Naive thymus-derived CD4-positive, alpha-beta T cell (primary cell): ENCODE measurements around the gene TBX21. TPM values are rescaled to one million over a fixed set of nuclear protein-coding genes. Genes with fewer than 3 reads are reported as not detected.
A peak's percentile ranks its signal among the peaks of the same experiment; 100 is the strongest.

Experiments
- ATAC-seq: fragments of 150-1000 bp; cut with Tn5 transposase; 2 replicates; pipeline ENCODE4 v1.10.0; 2021; ENCODE audit warnings: mild to moderate bottlenecking, moderate library complexity
- CTCF ChIA-PET: fragments of 350-600 bp; sonication (Branson Sonifier 250); formaldehyde crosslinking; loops from one replicate; lab custom pipeline; 2021; ENCODE audit warnings: antibody characterized with exemption; lab: Charles Lee
- POLR2A ChIA-PET: fragments of 350-600 bp; sonication (Branson Sonifier 250); formaldehyde crosslinking; loops from one replicate; lab custom pipeline; 2021; ENCODE audit warnings: antibody characterized with exemption, inconsistent platforms; lab: Charles Lee
- DNase-seq, 9 donors: peaks; one replicate each; pipeline versions ENCODE4 v3.0.0 to v3.0.0-alpha.2; 2020 to 2022; ENCODE audit warnings: mixed read lengths in 1 of 9
- H3K27ac ChIP-seq: one replicate; pipeline ENCODE4 v1.7.0; 2013; ENCODE audit warnings: mild to moderate bottlenecking, low read depth, low read length, moderate library complexity
- H3K27me3 ChIP-seq, 2 donors: one replicate each; pipeline ENCODE4 v1.7.0; 2013; ENCODE audit warnings: low read length in 2 of 2, mild to moderate bottlenecking in 2 of 2, moderate library complexity in 2 of 2; ENCODE audit not compliant: control insufficient read depth in 2 of 2, insufficient read depth in 2 of 2
- H3K36me3 ChIP-seq, 3 experiments: 1 replicate in 2 of 3; 2 replicates in 1 of 3; pipeline ENCODE4 v1.7.0; 2013; ENCODE audit warnings: low read length in 3 of 3, mild to moderate bottlenecking in 3 of 3, moderate library complexity in 1 of 3; ENCODE audit not compliant: insufficient read depth in 3 of 3, control insufficient read depth in 2 of 3
- H3K4me1 ChIP-seq, 2 donors: one replicate each; pipeline ENCODE4 v1.7.0; 2013; ENCODE audit warnings: low read length in 2 of 2, mild to moderate bottlenecking in 2 of 2, moderate library complexity in 1 of 2; ENCODE audit not compliant: control insufficient read depth in 2 of 2, insufficient read depth in 2 of 2
- H3K4me3 ChIP-seq: 2 replicates; pipeline ENCODE4 v1.7.0; 2013; ENCODE audit warnings: mild to moderate bottlenecking, low read length
- H3K9me3 ChIP-seq, 3 experiments: 1 replicate in 2 of 3; 2 replicates in 1 of 3; pipeline ENCODE4 v1.7.0; 2013; ENCODE audit warnings: low read length in 3 of 3; ENCODE audit not compliant: control insufficient read depth in 2 of 3
- H3K27ac Mint-ChIP-seq, 9 donors: one replicate each; pipeline ENCODE4 v1.8.0; 2020 to 2022; ENCODE audit warnings: mixed read lengths in 9 of 9, mild to moderate bottlenecking in 8 of 9, moderate library complexity in 5 of 9, inconsistent platforms in 2 of 9
- H3K27me3 Mint-ChIP-seq, 5 donors: one replicate each; pipeline ENCODE4 v1.8.0; 2021 to 2022; ENCODE audit warnings: mixed read lengths in 5 of 5, mild to moderate bottlenecking in 1 of 5
- H3K36me3 Mint-ChIP-seq, 5 donors: one replicate each; pipeline ENCODE4 v1.8.0; 2020 to 2022; ENCODE audit warnings: mixed read lengths in 5 of 5, mild to moderate bottlenecking in 3 of 5, inconsistent platforms in 1 of 5
- H3K4me1 Mint-ChIP-seq, 7 donors: one replicate each; pipeline ENCODE4 v1.8.0; 2020 to 2022; ENCODE audit warnings: mixed read lengths in 7 of 7, mild to moderate bottlenecking in 3 of 7, inconsistent platforms in 1 of 7
- H3K4me3 Mint-ChIP-seq, 10 donors: one replicate each; pipeline ENCODE4 v1.8.0; 2020 to 2022; ENCODE audit warnings: mild to moderate bottlenecking in 10 of 10, mixed read lengths in 10 of 10, moderate library complexity in 6 of 10, inconsistent platforms in 2 of 10
- H3K9me3 Mint-ChIP-seq, 11 donors: one replicate each; pipeline ENCODE4 v1.8.0; 2020 to 2022; ENCODE audit warnings: mixed read lengths in 11 of 11, mild to moderate bottlenecking in 4 of 11, inconsistent platforms in 1 of 11, moderate library complexity in 1 of 11
- intact Hi-C, 2 donors: fragments of 100-400 bp; cut with micrococcal nuclease; formaldehyde crosslinking; loops; one replicate each; pipeline ENCODE4 v1.15.1; 2023
- polyA plus RNA-seq, 2 donors: library from polyadenylated mRNA; unstranded; fragments of 300-500 nt; fragmentation: Illumina TruSeq; gene quantifications; one replicate each; pipeline ENCODE4 v1.2.3, GENCODE V29; 2021
- total RNA-seq, 6 experiments: library from RNA in 5 of 6; stranded (reverse) in 5 of 6; gene quantifications; 1 replicate in 5 of 6; 2 replicates in 1 of 6; pipeline ENCODE4 v1.2.3 and lab custom pipeline; 2021 to 2026

Gene TBX21
- total and polyA plus RNA-seq, 7 experiments from 2014 or later = 0.13 to 38.6 (median 1.5) TPM

- peak overlapping the region in 1 of 9 donors; percentile 43 for H3K27ac Mint-ChIP-seq
- no peaks in the 10 kb centered on the region for H3K9me3 Mint-ChIP-seq
- H3K4me3 Mint-ChIP-seq = peak overlapping the region in 2 of 10 donors; percentile 8 to 37
- H3K4me1 ChIP-seq = peaks cover 3 to 39% of the 10 kb centered on the region in 2 donors
- H3K36me3 Mint-ChIP-seq = no peaks in the 10 kb centered on the region
- POLR2A ChIA-PET = interaction anchor here (0.6 to 1.2 kb wide), 3 partner anchors 22 to 27 kb away, joined by 3 to 4 read pairs (median 3); no protein-coding TSS in a partner anchor
- intact Hi-C loops = no loop called here
- no peaks in the 10 kb centered on the region for H3K36me3 ChIP-seq
- DNase-seq = no peak
- H3K27me3 ChIP-seq = no peaks in the 10 kb centered on the region
- H3K4me3 ChIP-seq = no peak overlapping the region
- peaks cover 0 to 14% (median 4%) of the 10 kb centered on the region in 5 donors for H3K27me3 Mint-ChIP-seq
- peaks cover 10 to 68% (median 16%) of the 10 kb centered on the region in 7 donors for H3K4me1 Mint-ChIP-seq
- CTCF ChIA-PET = no interaction called here
- H3K27ac ChIP-seq = no peak overlapping the region
- no peak for ATAC-seq
- H3K9me3 ChIP-seq = no peaks in the 10 kb centered on the region
These were observed 6.0 kb upstream of the TBX21 start for GRCh38 chr17:47726796-47727703.

GRCh38 chr17:47727704-47728036, 5.4 kb upstream of the TBX21 start:
- Histone ChIP-seq H3K36me3 (no peaks in the 10 kb centered on the region), H3K27ac (no peak overlapping the region), H3K9me3 (no peaks in the 10 kb centered on the region), H3K27me3 (no peaks in the 10 kb centered on the region), H3K4me1 (peaks cover 8 to 40% of the 10 kb centered on the region in 2 donors), H3K4me3 (no peak overlapping the region)
- Mint-ChIP-seq H3K27me3 (peaks cover 0 to 14% (median 4%) of the 10 kb centered on the region in 5 donors), H3K9me3 (no peaks in the 10 kb centered on the region), H3K36me3 (no peaks in the 10 kb centered on the region), H3K4me3 (no peak overlapping the region), H3K4me1 (peaks cover 16 to 70% (median 21%) of the 10 kb centered on the region in 7 donors), H3K27ac (no peak overlapping the region)
- ChIA-PET POLR2A (interaction anchor here (0.8 kb wide), 1 partner anchor 27 kb away, joined by 4 read pairs; no protein-coding TSS in a partner anchor), CTCF (no interaction called here)
- ATAC-seq (no peak), DNase-seq (no peak)
- intact Hi-C loops = no loop called here

DNA sequence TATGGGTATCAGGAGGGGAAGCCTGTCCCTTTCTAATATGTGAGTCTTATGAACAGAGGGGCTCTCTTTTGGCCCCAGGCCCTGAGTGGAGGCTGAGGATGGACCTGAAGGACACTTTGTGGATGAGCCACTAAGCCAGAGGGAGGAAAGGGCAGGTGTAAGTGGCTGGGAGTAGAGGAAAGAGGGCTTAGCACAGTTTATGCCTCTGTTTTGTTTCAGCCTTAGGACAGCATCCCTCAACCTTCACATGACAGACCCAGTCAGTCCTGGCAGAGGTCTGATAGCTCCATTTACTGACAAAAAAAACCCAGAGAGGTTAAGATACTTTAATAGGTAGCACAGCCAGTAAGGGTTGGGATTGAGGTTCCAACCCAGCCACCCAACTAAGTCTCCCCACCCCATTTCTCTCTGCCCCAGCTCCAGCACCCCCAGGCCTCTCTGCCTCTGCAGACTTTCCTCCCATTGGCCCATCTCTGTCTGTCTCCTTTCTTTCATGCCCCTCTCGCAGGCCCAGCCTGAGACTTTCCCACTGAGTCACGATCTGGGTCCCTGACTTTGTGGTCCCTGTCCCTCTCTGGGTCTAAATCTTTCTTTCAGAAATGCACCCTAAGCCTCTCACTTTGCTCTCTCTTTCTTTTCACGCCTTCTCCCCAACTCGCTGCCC, 4.7 kb upstream of the TBX21 start:
- intact Hi-C loops = no loop called here
- Mint-ChIP-seq H3K36me3 (no peaks in the 10 kb centered on the region), H3K4me1 (peaks cover 18 to 73% (median 25%) of the 10 kb centered on the region in 7 donors), H3K27ac (peak overlapping the region in 1 of 9 donors; percentile 65), H3K9me3 (no peaks in the 10 kb centered on the region), H3K27me3 (peaks cover 0 to 14% (median 4%) of the 10 kb centered on the region in 5 donors), H3K4me3 (no peak overlapping the region)
- no peak overlapping the region for H3K4me3 ChIP-seq
- H3K9me3 ChIP-seq = no peaks in the 10 kb centered on the region
- no peaks in the 10 kb centered on the region for H3K27me3 ChIP-seq
- H3K4me1 ChIP-seq = peaks cover 12 to 42% of the 10 kb centered on the region in 2 donors
- ChIA-PET CTCF (interaction anchor here (0.6 kb wide), 1 partner anchor 28 kb away, joined by 5 read pairs; no protein-coding TSS in a partner anchor), POLR2A (interaction anchor here (0.8 kb wide), 1 partner anchor 27 kb away, joined by 4 read pairs; no protein-coding TSS in a partner anchor)
- no peak for ATAC-seq
- DNase-seq = no peak
- H3K36me3 ChIP-seq = no peaks in the 10 kb centered on the region
- no peak overlapping the region for H3K27ac ChIP-seq

DNA sequence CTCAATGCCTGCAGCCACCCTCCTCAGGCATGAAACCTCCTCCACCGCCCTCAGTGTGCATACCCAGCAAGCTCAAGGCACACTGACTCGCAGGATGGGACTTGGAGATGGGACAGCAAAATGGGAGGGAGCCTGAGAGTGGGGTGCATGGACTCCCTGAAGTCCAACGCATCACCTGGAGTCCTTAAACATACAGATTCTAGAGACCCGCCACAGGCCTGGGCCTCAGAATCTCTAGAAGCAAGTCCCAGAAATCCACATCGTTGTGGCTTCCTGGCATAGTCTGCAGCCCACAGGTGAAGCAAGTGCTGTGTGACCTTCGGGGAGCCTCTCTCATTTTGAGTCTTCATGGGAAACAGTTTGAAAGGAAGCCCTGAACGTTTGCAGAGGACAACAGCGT, 3.6 kb upstream of the TBX21 start:
- peaks cover 0 to 21% (median 7%) of the 10 kb centered on the region in 5 donors for H3K27me3 Mint-ChIP-seq
- peaks cover 17 to 42% of the 10 kb centered on the region in 2 donors for H3K4me1 ChIP-seq
- no peak overlapping the region for H3K4me3 ChIP-seq
- CTCF ChIA-PET = no interaction called here
- ATAC-seq (no peak), DNase-seq (no peak)
- intact Hi-C loops = no loop called here
- POLR2A ChIA-PET = no interaction called here
- peaks cover 18 to 76% (median 32%) of the 10 kb centered on the region in 7 donors for H3K4me1 Mint-ChIP-seq
- H3K4me3 Mint-ChIP-seq = no peak overlapping the region
- no peak overlapping the region for H3K27ac ChIP-seq
- no peaks in the 10 kb centered on the region for H3K36me3 ChIP-seq
- H3K9me3 ChIP-seq = no peaks in the 10 kb centered on the region
- H3K36me3 Mint-ChIP-seq = no peaks in the 10 kb centered on the region
- H3K9me3 Mint-ChIP-seq = no peaks in the 10 kb centered on the region
- no peaks in the 10 kb centered on the region for H3K27me3 ChIP-seq
- H3K27ac Mint-ChIP-seq = peak overlapping the region in 1 of 9 donors; percentile 50

DNA sequence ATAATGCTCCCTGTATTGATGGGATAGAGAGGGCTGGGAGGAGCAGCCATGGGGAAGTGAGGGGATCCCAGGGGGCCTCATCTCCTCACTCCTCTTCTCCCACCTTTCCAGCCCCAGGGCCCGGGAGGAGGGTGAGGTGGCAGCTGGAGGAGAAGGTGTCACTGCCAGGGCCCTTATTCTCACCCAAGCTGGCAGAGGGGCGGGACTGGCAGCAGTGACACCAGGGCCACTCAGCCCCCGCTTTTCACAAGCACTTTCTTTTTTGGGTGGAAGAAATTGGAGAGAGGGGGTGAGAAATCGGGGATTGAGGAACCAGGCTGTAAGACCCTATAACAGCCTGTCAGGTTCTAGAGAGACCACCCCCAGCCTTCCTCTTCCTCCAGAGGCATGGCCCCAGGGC, 2.4 kb upstream of the TBX21 start:
- H3K4me1 ChIP-seq = peaks cover 17 to 42% of the 10 kb centered on the region in 2 donors

DNA sequence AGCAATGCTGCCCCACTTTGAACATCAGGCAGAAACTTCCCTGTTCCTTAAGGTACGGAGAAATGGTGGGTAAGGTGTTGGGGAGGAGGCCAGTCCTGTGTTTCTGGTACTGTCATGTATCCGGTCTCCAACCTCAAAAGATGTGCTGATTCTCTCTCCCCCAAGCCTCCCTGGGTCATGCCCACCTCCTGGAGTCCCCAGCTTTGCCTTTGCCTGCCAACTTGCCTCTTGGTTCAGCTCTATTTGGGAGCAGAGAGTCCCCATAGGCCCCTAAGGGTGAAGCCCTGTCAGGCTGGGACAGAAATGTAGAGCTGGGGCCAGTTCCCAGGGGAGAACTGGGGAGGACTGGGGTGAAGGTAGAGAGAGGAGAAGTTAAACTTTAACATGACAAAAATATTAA, 1.6 kb upstream of the TBX21 start:
- no peaks in the 10 kb centered on the region for H3K27me3 ChIP-seq
- Mint-ChIP-seq H3K27me3 (peaks cover 0 to 18% (median 5%) of the 10 kb centered on the region in 5 donors), H3K4me3 (peak overlapping the region in 1 of 10 donors; percentile 75), H3K4me1 (peaks cover 14 to 78% (median 29%) of the 10 kb centered on the region in 7 donors), H3K9me3 (no peaks in the 10 kb centered on the region), H3K27ac (no peak overlapping the region), H3K36me3 (peaks cover 0 to 2% (median 0%) of the 10 kb centered on the region in 5 donors)
- DNase-seq = no peak
- peaks cover 17 to 45% of the 10 kb centered on the region in 2 donors for H3K4me1 ChIP-seq
- no peak overlapping the region for H3K4me3 ChIP-seq
- ATAC-seq = no peak
- H3K36me3 ChIP-seq = no peaks in the 10 kb centered on the region
- CTCF ChIA-PET = interaction anchor here (0.7 kb wide), 1 partner anchor 35 kb away, joined by 3 read pairs; no protein-coding TSS in a partner anchor
- POLR2A ChIA-PET = no interaction called here
- no peaks in the 10 kb centered on the region for H3K9me3 ChIP-seq
- H3K27ac ChIP-seq = no peak overlapping the region
- intact Hi-C loops = loop anchor here in 1 of 2 donors (5.0 kb wide), 1 partner anchor 69 kb away; no protein-coding TSS in a partner anchor

More for the DNA sequence above, 2.4 kb upstream of the TBX21 start:
- intact Hi-C loops = loop anchor here in 1 of 2 donors (5.0 kb wide), 1 partner anchor 68 kb away; no protein-coding TSS in a partner anchor
- no peak overlapping the region for H3K27ac Mint-ChIP-seq
- CTCF ChIA-PET = interaction anchor here (0.7 kb wide), 1 partner anchor 34 kb away, joined by 3 read pairs; no protein-coding TSS in a partner anchor
- H3K27me3 ChIP-seq = no peaks in the 10 kb centered on the region
- peaks cover 18 to 79% (median 31%) of the 10 kb centered on the region in 7 donors for H3K4me1 Mint-ChIP-seq
- H3K27me3 Mint-ChIP-seq = peaks cover 0 to 18% (median 7%) of the 10 kb centered on the region in 5 donors
- no peak overlapping the region for H3K4me3 Mint-ChIP-seq
- DNase-seq (no peak), ATAC-seq (no peak)
- H3K36me3 ChIP-seq = no peaks in the 10 kb centered on the region
- no peak overlapping the region for H3K4me3 ChIP-seq
- no peaks in the 10 kb centered on the region for H3K9me3 ChIP-seq
- H3K9me3 Mint-ChIP-seq = no peaks in the 10 kb centered on the region
- H3K27ac ChIP-seq = no peak overlapping the region
- POLR2A ChIA-PET = no interaction called here
- peaks cover 0 to 2% (median 0%) of the 10 kb centered on the region in 5 donors for H3K36me3 Mint-ChIP-seq
